ENCODE measurements around the gene IL17RE. TPM values are rescaled to one million over a fixed set of nuclear protein-coding genes. Genes with fewer than 3 reads are reported as not detected.

The IL17RE gene
- total and polyA plus RNA-seq, 9 of the 15 experiments (the other 6 are each of a cell fraction or from before 2014, with no cell fraction given), result 0.32 to 1.9 (median 0.51) TPM; not detected in 4

GRCh38 chr3:9899289-9899791, 3.3 kb upstream of the IL17RE start (continued):
- TF ChIP-seq SPI1 (IDR thresholded peaks at IDR 0.05; ENCODE audit: borderline replicate concordance, low read depth, low read length) (no peak), ZBTB8A (IDR thresholded peaks at IDR 0.05; ENCODE audit: partially characterized antibody) (no peak), ZNF384 (IDR thresholded peaks at IDR 0.05; ENCODE audit: low read depth, low read length) (no peak), SRSF3 (IDR thresholded peaks at IDR 0.05; ENCODE audit: insufficient read depth, low read length) (no peak), ZFPM2 (CRISPR knock-in tag; IDR thresholded peaks at IDR 0.05) (no peak), CREB3 (tag; conservative IDR thresholded peaks at IDR 0.05; ENCODE audit: low read depth) (no peak), CHD2 (IDR thresholded peaks at IDR 0.05; ENCODE audit: low read depth, low read length) (no peak), KLF16 (IDR thresholded peaks at IDR 0.05) (no peak), AFF4 (CRISPR knock-in tag; IDR thresholded peaks at IDR 0.05) (no peak), MYBL2 (IDR thresholded peaks at IDR 0.05; ENCODE audit: low read depth) (peak; percentile 34; the same call in 1 of the 2 replicates), MYBL2 (CRISPR knock-in tag; IDR thresholded peaks at IDR 0.05; ENCODE audit: borderline replicate concordance) (no peak), LCOR (CRISPR knock-in tag; IDR thresholded peaks at IDR 0.05) (no peak), RNF2 (IDR thresholded peaks at IDR 0.05) (no peak), MCM3 (IDR thresholded peaks at IDR 0.05) (no peak), ZNF77 (CRISPR knock-in tag; IDR thresholded peaks at IDR 0.05) (no peak), ESRRA (IDR thresholded peaks at IDR 0.05; ENCODE audit: borderline replicate concordance, low read depth) (no peak), ERF (CRISPR knock-in tag; IDR thresholded peaks at IDR 0.05) (no peak), KDM4B (IDR thresholded peaks at IDR 0.05; ENCODE audit: borderline replicate concordance in 2 of 2, low read depth in 1 of 2) (no peak), NUFIP1 (IDR thresholded peaks at IDR 0.05; ENCODE audit: partially characterized antibody) (no peak), CHD4 (IDR thresholded peaks at IDR 0.05; ENCODE audit: insufficient read depth, insufficient replicate concordance, low read depth, low read length, poor library complexity, severe bottlenecking) (no peak), MTA1 (IDR thresholded peaks at IDR 0.05; ENCODE audit: borderline replicate concordance) (peak; percentile 95), HOXB6 (CRISPR knock-in tag; IDR thresholded peaks at IDR 0.05; ENCODE audit: borderline replicate concordance) (no peak), KLF10 (CRISPR knock-in tag; IDR thresholded peaks at IDR 0.05) (no peak), NRF1 (conservative IDR thresholded peaks at IDR 0.05 in 1 of 2, IDR thresholded peaks at IDR 0.05 in 1 of 2) (no peak), ARNT (IDR thresholded peaks at IDR 0.05) (no peak), MLLT1 (IDR thresholded peaks at IDR 0.05) (peak; percentile 63 to 74)

All from K562 (cell line).